ENCODE measurements around the gene SLC16A9. TPM values are rescaled to one million over a fixed set of nuclear protein-coding genes. Genes with fewer than 3 reads are reported as not detected.

The SLC16A9 gene
- total RNA-seq, 4 donors from 2014 or later: 0.44 to 2.3 (median 1.3) TPM

GRCh38 chr10:59692113-59692512 is 17.5 kb downstream of the SLC16A9 start:
- H3K4me3 ChIP-seq: no peak overlapping the region
- WGBS, 2 donors: 77 to 79% methylated on average over 2 of the region's 2 CpGs
- no peaks in the 10 kb centered on the region for H3K9me3 ChIP-seq
- H3K27ac ChIP-seq: no peak overlapping the region
- H3K36me3 ChIP-seq: no peaks in the 10 kb centered on the region
- no peak for DNase-seq (ENCODE audit: low spot score in 2 of 2)
- H3K27me3 ChIP-seq: no peaks in the 10 kb centered on the region
- H3K4me1 ChIP-seq: no peaks in the 10 kb centered on the region
- TF ChIP-seq POLR2A (IDR thresholded peaks at IDR 0.05) (no peak), CTCF (IDR thresholded peaks at IDR 0.05) (no peak), EP300 (IDR thresholded peaks at IDR 0.05) (no peak)

GRCh38 chr10:59688921-59689351 is 20.7 kb downstream of the SLC16A9 start:
- no peak for TF ChIP-seq EP300 (IDR thresholded peaks at IDR 0.05)
- no peak for TF ChIP-seq CTCF (IDR thresholded peaks at IDR 0.05)
- TF ChIP-seq POLR2A (IDR thresholded peaks at IDR 0.05): no peak
- no peak for DNase-seq (ENCODE audit: low spot score in 2 of 2)
- no peak overlapping the region for H3K27ac ChIP-seq
- no peaks in the 10 kb centered on the region for H3K9me3 ChIP-seq
- H3K4me1 ChIP-seq: no peaks in the 10 kb centered on the region
- no peaks in the 10 kb centered on the region for H3K27me3 ChIP-seq
- H3K36me3 ChIP-seq: no peaks in the 10 kb centered on the region
- no peak overlapping the region for H3K4me3 ChIP-seq
- 80 to 87% methylated on average over 5 of the region's 5 CpGs for WGBS, 2 donors

DNA sequence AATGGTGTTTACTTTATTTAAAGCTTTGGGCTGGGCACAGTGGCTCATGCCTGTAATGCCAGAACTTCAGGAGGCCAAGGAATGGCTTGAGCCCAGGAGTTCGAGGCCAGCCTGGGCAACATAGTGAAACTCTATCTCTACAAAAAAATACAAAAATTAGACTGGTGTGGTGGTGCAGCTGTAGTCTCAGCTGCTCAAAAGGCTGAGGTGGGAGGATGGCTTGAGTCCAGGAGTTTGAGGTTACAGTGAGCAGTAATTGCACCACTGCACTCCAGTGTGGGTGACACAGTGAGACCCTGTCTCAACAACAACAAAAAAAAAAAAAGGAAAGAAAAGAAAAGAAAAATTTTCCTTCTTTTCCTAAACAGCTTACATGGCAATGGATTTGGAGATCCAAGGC is 22.0 kb downstream of the SLC16A9 start:
- no peak for DNase-seq (ENCODE audit: low spot score in 2 of 2)
- H3K4me3 ChIP-seq: no peak overlapping the region
- TF ChIP-seq EP300 (IDR thresholded peaks at IDR 0.05) (no peak), CTCF (IDR thresholded peaks at IDR 0.05) (no peak), POLR2A (IDR thresholded peaks at IDR 0.05) (no peak)
- no peaks in the 10 kb centered on the region for H3K27me3 ChIP-seq
- no peaks in the 10 kb centered on the region for H3K36me3 ChIP-seq
- H3K27ac ChIP-seq: no peak overlapping the region
- H3K9me3 ChIP-seq: no peaks in the 10 kb centered on the region
- H3K4me1 ChIP-seq: no peaks in the 10 kb centered on the region
- 91 to 92% methylated on average over 1 of the region's 1 CpG for WGBS, 2 donors

GRCh38 chr10:59684006-59684405 is 25.6 kb downstream of the SLC16A9 start:
- no peaks in the 10 kb centered on the region for H3K27me3 ChIP-seq
- WGBS, 2 donors: 88 to 89% methylated on average over 5 of the region's 5 CpGs
- no peaks in the 10 kb centered on the region for H3K9me3 ChIP-seq
- no peak overlapping the region for H3K27ac ChIP-seq
- H3K36me3 ChIP-seq: no peaks in the 10 kb centered on the region
- no peak overlapping the region for H3K4me3 ChIP-seq
- no peak for DNase-seq (ENCODE audit: low spot score in 2 of 2)
- no peaks in the 10 kb centered on the region for H3K4me1 ChIP-seq
- TF ChIP-seq EP300 (IDR thresholded peaks at IDR 0.05) (no peak), CTCF (IDR thresholded peaks at IDR 0.05) (no peak), POLR2A (IDR thresholded peaks at IDR 0.05) (no peak)

- H3K27me3 ChIP-seq: no peaks in the 10 kb centered on the region
- no peak overlapping the region for H3K4me3 ChIP-seq
- TF ChIP-seq EP300 (IDR thresholded peaks at IDR 0.05): no peak
- TF ChIP-seq POLR2A (IDR thresholded peaks at IDR 0.05): no peak
- TF ChIP-seq CTCF (IDR thresholded peaks at IDR 0.05): no peak
- no peak overlapping the region for H3K27ac ChIP-seq
- no peak for DNase-seq (ENCODE audit: low spot score in 2 of 2)
- no peaks in the 10 kb centered on the region for H3K4me1 ChIP-seq
- H3K36me3 ChIP-seq: no peaks in the 10 kb centered on the region
- WGBS, 2 donors: 91 to 95% methylated on average over 2 of the region's 2 CpGs
- no peaks in the 10 kb centered on the region for H3K9me3 ChIP-seq
Observed at GRCh38 chr10:59682986-59683937, 26.4 kb downstream of the SLC16A9 start.
